ENCODE data around the gene ST3GAL3.

GRCh38 chr1:43847290-43847689, 140.0 kb downstream of the ST3GAL3 start:
- no peak for TF ChIP-seq CTCF (IDR thresholded peaks at IDR 0.05)
- TF ChIP-seq SIN3A (IDR thresholded peaks at IDR 0.05; ENCODE audit: borderline replicate concordance, low read depth, low read length) = no peak
- TF ChIP-seq REST (IDR thresholded peaks at IDR 0.05; ENCODE audit: low read depth, low read length) = no peak
- no peak for TF ChIP-seq MXI1 (IDR thresholded peaks at IDR 0.05; ENCODE audit: low read depth, low read length)
- no peak for TF ChIP-seq JUND (IDR thresholded peaks at IDR 0.05)
- TF ChIP-seq YY1 (IDR thresholded peaks at IDR 0.05; ENCODE audit: low read depth) = no peak
- no peak for TF ChIP-seq RFX5 (IDR thresholded peaks at IDR 0.05; ENCODE audit: low read length)
- TF ChIP-seq TEAD4 (IDR thresholded peaks at IDR 0.05; ENCODE audit: borderline replicate concordance, insufficient read depth) = no peak
- no peak for TF ChIP-seq ELF1 (IDR thresholded peaks at IDR 0.05)
- TF ChIP-seq, protein P1, sequence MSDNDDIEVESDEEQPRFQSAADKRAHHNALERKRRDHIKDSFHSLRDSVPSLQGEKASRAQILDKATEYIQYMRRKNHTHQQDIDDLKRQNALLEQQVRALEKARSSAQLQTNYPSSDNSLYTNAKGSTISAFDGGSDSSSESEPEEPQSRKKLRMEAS (IDR thresholded peaks at IDR 0.05; ENCODE audit: low read depth) = no peak

All from SK-N-SH (cell line).